CD14-positive monocyte (primary cell): ENCODE measurements around the gene ZFYVE21. TPM values are rescaled to one million over a fixed set of nuclear protein-coding genes. Genes with fewer than 3 reads are reported as not detected.

Experiments used
- DNase-seq, 3 donors: peaks; one replicate each; pipeline ENCODE4 v3.0.0-alpha.2; 2011 to 2022
- H2AFZ ChIP-seq: 2 replicates; pipeline ENCODE4 v1.6.0; 2012; ENCODE audit warnings: mild to moderate bottlenecking, low read depth, low read length, inconsistent platforms; ENCODE audit not compliant: insufficient read depth, poor library complexity, severe bottlenecking
- H3K27ac ChIP-seq, 2 donors: 1 replicate in 1 of 2; 2 replicates in 1 of 2; pipeline ENCODE4 v1.5.1; 2012 to 2013; ENCODE audit warnings: low read length in 2 of 2, control low read depth in 1 of 2, inconsistent platforms in 1 of 2, low read depth in 1 of 2, mild to moderate bottlenecking in 1 of 2
- H3K27me3 ChIP-seq, 2 donors: one replicate each; pipeline versions ENCODE4 v1.6.0 to v1.6.1; 2011 to 2013; ENCODE audit warnings: low read length in 2 of 2; ENCODE audit not compliant: control insufficient read depth in 2 of 2, insufficient read depth in 2 of 2
- H3K36me3 ChIP-seq, 2 donors: replicated peaks in 1 of 2; 1 replicate in 1 of 2; 2 replicates in 1 of 2; pipeline versions ENCODE4 v1.5.1 to v1.6.1; 2012 to 2013; ENCODE audit warnings: low read length in 2 of 2, control low read depth in 1 of 2, inconsistent platforms in 1 of 2, mild to moderate bottlenecking in 1 of 2; ENCODE audit not compliant: insufficient read depth in 2 of 2, control insufficient read depth in 1 of 2
- H3K4me1 ChIP-seq, 2 donors: 1 replicate in 1 of 2; 2 replicates in 1 of 2; pipeline versions ENCODE4 v1.5.1 to v1.6.1; 2012 to 2013; ENCODE audit warnings: low read length in 2 of 2, control low read depth in 1 of 2, inconsistent platforms in 1 of 2, mild to moderate bottlenecking in 1 of 2, moderate library complexity in 1 of 2; ENCODE audit not compliant: insufficient read depth in 2 of 2, control insufficient read depth in 1 of 2
- H3K4me2 ChIP-seq: replicated peaks from 2 replicates; pipeline ENCODE3; 2012; ENCODE audit warnings: low read length, moderate library complexity, mild to moderate bottlenecking; ENCODE audit not compliant: poor library complexity, severe bottlenecking; ENCODE audit errors: extremely low read depth
- H3K4me3 ChIP-seq, 3 experiments: fragments of 200-600 bp in 1 of 3; sonication (generic) in 1 of 3; replicated peaks in 1 of 3; 1 replicate in 2 of 3; 2 replicates in 1 of 3; pipeline ENCODE4 v1.5.1; 2011 to 2013; ENCODE audit warnings: low read length in 3 of 3, mild to moderate bottlenecking in 3 of 3, control low read depth in 2 of 3, low read depth in 2 of 3, inconsistent platforms in 1 of 3, moderate library complexity in 1 of 3
- H3K79me2 ChIP-seq: 2 replicates; pipeline ENCODE4 v1.6.0; 2012; ENCODE audit warnings: mild to moderate bottlenecking, control low read depth, inconsistent platforms, low read length, moderate library complexity; ENCODE audit not compliant: insufficient read depth
- H3K9ac ChIP-seq: 2 replicates; pipeline ENCODE4 v1.6.0; 2017; ENCODE audit warnings: low read length, mild to moderate bottlenecking; ENCODE audit not compliant: insufficient read depth, poor library complexity, severe bottlenecking
- H3K9me3 ChIP-seq, 2 donors: replicated peaks in 1 of 2; 1 replicate in 1 of 2; 2 replicates in 1 of 2; pipeline versions ENCODE4 v1.5.1 to v1.6.1; 2012 to 2013; ENCODE audit warnings: low read length in 2 of 2, control low read depth in 1 of 2; ENCODE audit not compliant: control insufficient read depth in 1 of 2, insufficient read depth in 1 of 2
- H4K20me1 ChIP-seq: 2 replicates; pipeline ENCODE4 v1.6.0; 2012; ENCODE audit warnings: mild to moderate bottlenecking, low read length, control low read depth, moderate library complexity; ENCODE audit not compliant: insufficient read depth
- H3K27ac Mint-ChIP-seq, 7 donors: one replicate each; pipeline ENCODE4 v1.8.0; 2020; ENCODE audit warnings: mild to moderate bottlenecking in 7 of 7, mixed read lengths in 7 of 7, moderate library complexity in 6 of 7, inconsistent platforms in 2 of 7
- H3K27me3 Mint-ChIP-seq, 3 donors: one replicate each; pipeline ENCODE4 v1.8.0; 2021 to 2022; ENCODE audit warnings: low read depth in 3 of 3, mild to moderate bottlenecking in 3 of 3, mixed read lengths in 3 of 3, moderate library complexity in 3 of 3, inconsistent platforms in 1 of 3
- H3K36me3 Mint-ChIP-seq, 2 donors: one replicate each; pipeline ENCODE4 v1.8.0; 2020; ENCODE audit warnings: mixed read lengths in 2 of 2, inconsistent platforms in 1 of 2, mild to moderate bottlenecking in 1 of 2
- H3K4me1 Mint-ChIP-seq: one replicate; pipeline ENCODE4 v1.8.0; 2020; ENCODE audit warnings: mild to moderate bottlenecking, mixed read lengths
- H3K4me3 Mint-ChIP-seq, 2 donors: one replicate each; pipeline ENCODE4 v1.8.0; 2020; ENCODE audit warnings: mild to moderate bottlenecking in 2 of 2, mixed read lengths in 2 of 2, moderate library complexity in 1 of 2
- H3K9me3 Mint-ChIP-seq, 7 donors: one replicate each; pipeline ENCODE4 v1.8.0; 2020 to 2022; ENCODE audit warnings: mixed read lengths in 7 of 7, mild to moderate bottlenecking in 6 of 7, moderate library complexity in 6 of 7, inconsistent platforms in 2 of 7
- WGBS: methylation state at CpG from one replicate; pipeline ENCODE4 v1.1.5; 2013; ENCODE audit warnings: missing lambda C conversion rate; ENCODE audit not compliant: insufficient coverage; 5-methylcytosine and 5-hydroxymethylcytosine counted together
- intact Hi-C, 2 donors: fragments of 100-400 bp; cut with micrococcal nuclease; formaldehyde crosslinking; loops; one replicate each; pipeline versions ENCODE4 v1.15.0 to v1.15.1; 2023
- polyA plus RNA-seq, 3 donors: library from polyadenylated mRNA; depleted of rRNA in 1 of 3; unstranded in 2 of 3; stranded (reverse) in 1 of 3; fragments of 300-500 nt in 2 of 3; fragments of >200 nt in 1 of 3; fragmentation: Illumina TruSeq in 2 of 3; gene quantifications; 1 replicate in 2 of 3; 2 replicates in 1 of 3; pipeline ENCODE4 v1.2.3, GENCODE V29; 2012 to 2021
- TF ChIP-seq, protein P1 (sequence below): fragments of 200-600 bp; IDR thresholded peaks from one replicate; pipeline ENCODE4 v1.8.0; 2022; ENCODE audit warnings: antibody characterized with exemption, mild to moderate bottlenecking

Gene ZFYVE21
- polyA plus RNA-seq, 3 donors = 22.1 to 36.5 (median 33.1) TPM

DNA sequence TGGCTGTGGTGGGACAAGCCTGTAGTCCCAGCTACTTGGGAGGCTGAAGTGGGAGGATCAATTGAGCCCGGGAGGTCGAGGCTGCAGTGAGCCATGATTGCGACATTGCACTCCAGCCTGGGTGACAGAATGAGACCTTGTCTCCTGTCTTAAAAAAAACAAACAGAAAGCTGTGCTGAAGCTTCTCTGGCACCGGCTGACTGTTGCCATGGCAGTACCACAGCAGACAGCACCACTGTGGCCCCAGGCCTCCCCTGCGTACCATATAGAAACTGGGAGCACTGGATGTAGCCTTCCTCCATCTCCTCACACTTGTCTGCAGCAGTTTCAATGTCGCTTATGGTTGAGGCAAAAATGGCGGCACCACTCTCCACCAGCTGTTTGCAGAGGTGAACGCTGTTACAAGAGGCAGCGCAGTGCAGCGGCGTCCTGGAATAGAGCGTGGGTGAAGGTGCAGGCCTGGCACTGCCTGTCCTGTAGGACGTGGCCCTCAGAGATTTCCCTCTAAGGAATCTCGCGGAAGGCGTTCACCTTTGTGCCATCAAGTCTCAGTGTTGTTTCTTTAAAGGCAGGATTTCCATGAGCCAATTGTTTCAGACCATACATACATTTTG, 21.9 kb downstream of the ZFYVE21 start:
- Mint-ChIP-seq H3K36me3 (peaks cover 18 to 23% of the 10 kb centered on the region in 2 donors), H3K9me3 (no peaks in the 10 kb centered on the region), H3K27me3 (peaks cover 3 to 4% (median 4%) of the 10 kb centered on the region in 3 donors), H3K4me3 (no peak overlapping the region), H3K27ac (no peak overlapping the region), H3K4me1 (peaks cover 7% of the 10 kb centered on the region)
- no peak overlapping the region for H3K9ac ChIP-seq
- TF ChIP-seq, protein P1, sequence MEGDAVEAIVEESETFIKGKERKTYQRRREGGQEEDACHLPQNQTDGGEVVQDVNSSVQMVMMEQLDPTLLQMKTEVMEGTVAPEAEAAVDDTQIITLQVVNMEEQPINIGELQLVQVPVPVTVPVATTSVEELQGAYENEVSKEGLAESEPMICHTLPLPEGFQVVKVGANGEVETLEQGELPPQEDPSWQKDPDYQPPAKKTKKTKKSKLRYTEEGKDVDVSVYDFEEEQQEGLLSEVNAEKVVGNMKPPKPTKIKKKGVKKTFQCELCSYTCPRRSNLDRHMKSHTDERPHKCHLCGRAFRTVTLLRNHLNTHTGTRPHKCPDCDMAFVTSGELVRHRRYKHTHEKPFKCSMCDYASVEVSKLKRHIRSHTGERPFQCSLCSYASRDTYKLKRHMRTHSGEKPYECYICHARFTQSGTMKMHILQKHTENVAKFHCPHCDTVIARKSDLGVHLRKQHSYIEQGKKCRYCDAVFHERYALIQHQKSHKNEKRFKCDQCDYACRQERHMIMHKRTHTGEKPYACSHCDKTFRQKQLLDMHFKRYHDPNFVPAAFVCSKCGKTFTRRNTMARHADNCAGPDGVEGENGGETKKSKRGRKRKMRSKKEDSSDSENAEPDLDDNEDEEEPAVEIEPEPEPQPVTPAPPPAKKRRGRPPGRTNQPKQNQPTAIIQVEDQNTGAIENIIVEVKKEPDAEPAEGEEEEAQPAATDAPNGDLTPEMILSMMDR = no peak
- 96% methylated on average over 13 of the region's 16 CpGs for WGBS
- H3K27ac ChIP-seq = no peak overlapping the region
- H3K36me3 ChIP-seq = peaks cover 9 to 18% of the 10 kb centered on the region in 2 donors
- no peak for DNase-seq
- H4K20me1 ChIP-seq = no peaks in the 10 kb centered on the region
- no peaks in the 10 kb centered on the region for H3K4me1 ChIP-seq
- H2AFZ ChIP-seq = no peak overlapping the region
- H3K4me2 ChIP-seq = no peak overlapping the region
- H3K4me3 ChIP-seq = no peak overlapping the region
- H3K79me2 ChIP-seq = no peaks in the 10 kb centered on the region
- H3K9me3 ChIP-seq = no peaks in the 10 kb centered on the region
- H3K27me3 ChIP-seq = no peaks in the 10 kb centered on the region
- intact Hi-C loops = no loop called here

DNA sequence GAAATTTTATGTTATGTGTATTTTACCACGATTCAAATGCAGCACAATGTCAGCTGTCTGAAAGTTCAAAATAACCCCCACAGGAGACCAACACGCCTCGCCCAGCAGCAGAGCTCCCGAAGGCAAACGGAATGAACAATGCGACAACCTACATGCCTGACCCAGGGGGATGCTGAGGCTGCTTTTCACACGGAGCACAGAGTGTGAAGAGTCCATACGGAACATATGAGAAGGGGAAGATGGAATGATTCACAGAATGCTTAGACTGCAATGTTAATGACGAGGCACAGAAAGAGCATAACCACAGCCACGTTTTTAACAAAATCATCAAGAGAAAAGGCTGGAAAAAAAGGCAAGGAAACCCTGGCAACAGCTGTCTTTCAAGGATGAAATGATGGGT, 22.6 kb downstream of the ZFYVE21 start:
- Mint-ChIP-seq H3K4me3 (no peak overlapping the region), H3K27me3 (peaks cover 3 to 4% (median 4%) of the 10 kb centered on the region in 3 donors), H3K36me3 (peaks cover 13 to 18% of the 10 kb centered on the region in 2 donors), H3K9me3 (no peaks in the 10 kb centered on the region), H3K27ac (peak overlapping the region in 1 of 7 donors; percentile 0), H3K4me1 (peaks cover 7% of the 10 kb centered on the region)
- H3K27ac ChIP-seq = no peak overlapping the region
- H3K79me2 ChIP-seq = no peaks in the 10 kb centered on the region
- no peak overlapping the region for H2AFZ ChIP-seq
- H3K9ac ChIP-seq = no peak overlapping the region
- no peak overlapping the region for H3K4me2 ChIP-seq
- WGBS = 100% methylated on average over 3 of the region's 10 CpGs
- no peaks in the 10 kb centered on the region for H3K9me3 ChIP-seq
- intact Hi-C loops = no loop called here
- TF ChIP-seq, protein P1 = no peak
- H3K4me3 ChIP-seq = no peak overlapping the region
- no peaks in the 10 kb centered on the region for H3K27me3 ChIP-seq
- no peaks in the 10 kb centered on the region for H3K4me1 ChIP-seq
- H3K36me3 ChIP-seq = peaks cover 8 to 13% of the 10 kb centered on the region in 2 donors
- no peaks in the 10 kb centered on the region for H4K20me1 ChIP-seq
- no peak for DNase-seq
